Measurements from ENCODE around the gene REST. TPM values are rescaled to one million over a fixed set of nuclear protein-coding genes. Genes with fewer than 3 reads are reported as not detected.

Gene REST
- total RNA-seq, 1 experiment from 2014 or later: 38.8 TPM

GRCh38 chr4:56976283-56976836 is 68.7 kb downstream of the REST start:
- intact Hi-C loops (cut with micrococcal nuclease; ENCODE audit: unreplicated experiment): no loop called here
- CTCF ChIA-PET: no interaction called here
- Histone ChIP-seq H3K9me3 (ENCODE audit: control insufficient read depth, insufficient read depth, low read depth, low read length) (no peaks in the 10 kb centered on the region), H3K4me3 (ENCODE audit: low read depth in 2 of 2, low read length in 2 of 2) (peak overlapping the region; percentile 74 to 96), H3K36me3 (ENCODE audit: control insufficient read depth, insufficient read depth, low read length) (peaks cover 27% of the 10 kb centered on the region), H3K27ac (ENCODE audit: low read length) (peak overlapping the region; percentile 59), H3K4me1 (ENCODE audit: control insufficient read depth, insufficient read depth, low read length) (peaks cover 3% of the 10 kb centered on the region; the same call in 1 of the 2 replicates), H3K27me3 (ENCODE audit: control insufficient read depth, insufficient read depth, low read length) (no peaks in the 10 kb centered on the region)
- ATAC-seq (peak; percentile 4), DNase-seq (ENCODE audit: low read depth, low spot score) (no peak)
- BruUV-seq (replicated peaks): no TSS peak
- in situ Hi-C loops (cut with HindIII; ENCODE audit: low pct_unique_long_range_greater_than_20kb, low sequenced_read_pairs): no loop called here
- no peak for TF ChIP-seq POLR2AphosphoS5 (IDR thresholded peaks at IDR 0.05; ENCODE audit: low read depth, low read length)
- TF ChIP-seq CTCF (IDR thresholded peaks at IDR 0.05): no peak
- TF ChIP-seq TCF7L2 (IDR thresholded peaks at IDR 0.05; ENCODE audit: low read depth, low read length): no peak
- no peak for TF ChIP-seq SIN3A (IDR thresholded peaks at IDR 0.05; ENCODE audit: borderline replicate concordance, insufficient read depth, low read depth, low read length)
- no peak for TF ChIP-seq REST (IDR thresholded peaks at IDR 0.05; ENCODE audit: insufficient read depth in 1 of 2, low read depth in 2 of 2, low read length in 1 of 2)
- POLR2A ChIA-PET: no interaction called here

GRCh38 chr4:56976837-56977320 is 69.2 kb downstream of the REST start:
- ChIA-PET POLR2A (no interaction called here), CTCF (no interaction called here)
- no peak for TF ChIP-seq POLR2AphosphoS5 (IDR thresholded peaks at IDR 0.05; ENCODE audit: low read depth, low read length)
- no peak for TF ChIP-seq TCF7L2 (IDR thresholded peaks at IDR 0.05; ENCODE audit: low read depth, low read length)
- no peak for TF ChIP-seq CTCF (IDR thresholded peaks at IDR 0.05)
- TF ChIP-seq REST (IDR thresholded peaks at IDR 0.05; ENCODE audit: insufficient read depth in 1 of 2, low read depth in 2 of 2, low read length in 1 of 2): no peak
- no peak for TF ChIP-seq SIN3A (IDR thresholded peaks at IDR 0.05; ENCODE audit: borderline replicate concordance, insufficient read depth, low read depth, low read length)
- TSS peak; percentile 61 for BruUV-seq (replicated peaks)
- H3K27me3 ChIP-seq (ENCODE audit: control insufficient read depth, insufficient read depth, low read length): no peaks in the 10 kb centered on the region
- peaks cover 25% of the 10 kb centered on the region for H3K36me3 ChIP-seq (ENCODE audit: control insufficient read depth, insufficient read depth, low read length)
- peak overlapping the region; percentile 78 for H3K27ac ChIP-seq (ENCODE audit: low read length)
- H3K4me3 ChIP-seq (ENCODE audit: low read depth in 2 of 2, low read length in 2 of 2): peak overlapping the region; percentile 74 to 96
- peak; percentile 47 for ATAC-seq
- peaks cover 8% of the 10 kb centered on the region; the same call in 1 of the 2 replicates for H3K4me1 ChIP-seq (ENCODE audit: control insufficient read depth, insufficient read depth, low read length)
- intact Hi-C loops (cut with micrococcal nuclease; ENCODE audit: unreplicated experiment) (no loop called here), in situ Hi-C loops (cut with HindIII; ENCODE audit: low pct_unique_long_range_greater_than_20kb, low sequenced_read_pairs) (no loop called here)
- no peak for DNase-seq (ENCODE audit: low read depth, low spot score)
- no peaks in the 10 kb centered on the region for H3K9me3 ChIP-seq (ENCODE audit: control insufficient read depth, insufficient read depth, low read depth, low read length)

Measured in Panc1 (cell line).